T-cell (primary cell): ENCODE results near the gene B3GALT4. TPM values are rescaled to one million over a fixed set of nuclear protein-coding genes. Genes with fewer than 3 reads are reported as not detected.
A peak's percentile ranks its signal among the peaks of the same experiment; 100 is the strongest.
"Not testable (repeated sequence)": the region's sequence is repeated elsewhere in the genome, so short reads cannot be mapped to it uniquely, and the experiment has no call there.

Experiments
- ATAC-seq, 4 experiments: fragments of 200-7000 bp in 3 of 4; fragments of 150-1000 bp in 1 of 4; cut with Tn5 transposase; replicated peaks in 1 of 4; 1 replicate in 3 of 4; 2 replicates in 1 of 4; pipeline ENCODE4 v1.10.0; 2021; ENCODE audit warnings: moderate library complexity in 3 of 4, mild to moderate bottlenecking in 2 of 4, moderate number of reproducible peaks in 1 of 4
- CTCF ChIA-PET, 2 donors: fragments of 300-600 bp; sonication (Branson Sonifier 250); formaldehyde crosslinking; loops; one replicate each; lab custom pipeline; 2022; ENCODE audit warnings: antibody characterized with exemption in 2 of 2; lab: Charles Lee
- POLR2A ChIA-PET, 2 donors: fragments of 300-600 bp; sonication (Branson Sonifier 250); formaldehyde crosslinking; loops; one replicate each; lab custom pipeline; 2022; ENCODE audit warnings: antibody characterized with exemption in 2 of 2; lab: Charles Lee
- DNase-seq, 35 experiments: peaks; one replicate each; pipeline versions ENCODE4 v3.0.0 to v3.0.0-alpha.2; 2013 to 2023
- H3K27ac ChIP-seq: one replicate; pipeline ENCODE4 v1.5.1; 2013; ENCODE audit warnings: low read length
- H3K27me3 ChIP-seq, 2 experiments: replicated peaks in 1 of 2; 1 replicate in 1 of 2; 2 replicates in 1 of 2; pipeline versions ENCODE4 v1.6.1 to v1.7.0; 2013; ENCODE audit warnings: low read length in 1 of 2, mixed read lengths in 1 of 2; ENCODE audit not compliant: control insufficient read depth in 2 of 2, insufficient read depth in 2 of 2; ENCODE audit errors: extremely low read depth in 1 of 2
- H3K36me3 ChIP-seq, 2 donors: 1 replicate in 1 of 2; 2 replicates in 1 of 2; pipeline versions ENCODE4 v1.6.1 to v1.7.0; 2013; ENCODE audit warnings: low read length in 1 of 2; ENCODE audit not compliant: control insufficient read depth in 2 of 2, insufficient read depth in 1 of 2; ENCODE audit errors: extremely low read depth in 1 of 2
- H3K4me1 ChIP-seq, 2 experiments: 1 replicate in 1 of 2; 2 replicates in 1 of 2; pipeline versions ENCODE4 v1.6.1 to v1.7.0; 2013; ENCODE audit warnings: low read length in 2 of 2, mixed read lengths in 1 of 2; ENCODE audit not compliant: insufficient read depth in 2 of 2, control insufficient read depth in 1 of 2; ENCODE audit errors: extremely low read depth in 1 of 2
- H3K4me3 ChIP-seq, 2 donors: 1 replicate in 1 of 2; 2 replicates in 1 of 2; pipeline versions ENCODE4 v1.5.1 to v1.7.0; 2013; ENCODE audit warnings: mild to moderate bottlenecking in 2 of 2, low read length in 1 of 2, moderate library complexity in 1 of 2; ENCODE audit not compliant: control insufficient read depth in 1 of 2; ENCODE audit errors: extremely low read depth in 1 of 2
- H3K9me3 ChIP-seq: 2 replicates; pipeline ENCODE4 v1.7.0; 2013
- H3K27ac Mint-ChIP-seq, 2 donors: one replicate each; pipeline ENCODE4 v1.8.0; 2020 to 2021; ENCODE audit warnings: mild to moderate bottlenecking in 2 of 2, mixed read lengths in 2 of 2
- H3K27me3 Mint-ChIP-seq, 2 donors: one replicate each; pipeline ENCODE4 v1.8.0; 2021 to 2022; ENCODE audit warnings: mixed read lengths in 2 of 2
- H3K36me3 Mint-ChIP-seq: one replicate; pipeline ENCODE4 v1.8.0; 2021; ENCODE audit warnings: mixed read lengths
- H3K4me1 Mint-ChIP-seq, 3 donors: one replicate each; pipeline ENCODE4 v1.8.0; 2020 to 2022; ENCODE audit warnings: mixed read lengths in 3 of 3, mild to moderate bottlenecking in 1 of 3
- H3K4me3 Mint-ChIP-seq, 3 donors: one replicate each; pipeline ENCODE4 v1.8.0; 2020 to 2022; ENCODE audit warnings: mild to moderate bottlenecking in 3 of 3, mixed read lengths in 3 of 3, moderate library complexity in 3 of 3
- H3K9me3 Mint-ChIP-seq, 3 donors: one replicate each; pipeline ENCODE4 v1.8.0; 2020 to 2022; ENCODE audit warnings: mixed read lengths in 3 of 3
- whole genome bisulfite sequencing: methylation state at CpG from one replicate; pipeline ENCODE4 v1.1.5; 2013; ENCODE audit warnings: missing lambda C conversion rate; ENCODE audit not compliant: insufficient coverage; 5-methylcytosine and 5-hydroxymethylcytosine counted together
- total RNA-seq, 35 experiments: library from RNA in 6 of 35; stranded (reverse) in 6 of 35; fragments of 120-200 nt in 1 of 35; gene quantifications; one replicate each; pipeline versions ENCODE4 v1.2.1 to v1.2.4 and lab custom pipeline; 2013 to 2026

B3GALT4 gene
- total RNA-seq, 5 donors from 2014 or later (not counting 1 experiment from before 2014, with no cell fraction given), result 12.2 to 47.2 (median 40.4) TPM

GRCh38 chr6:33278810-33279209 is 1.9 kb downstream of the B3GALT4 start:
- peak overlapping the region; percentile 72 for H3K27ac ChIP-seq
- no peaks in the 10 kb centered on the region for H3K27me3 Mint-ChIP-seq
- WGBS, result 83% methylated on average over 1 of the region's 3 CpGs
- H3K4me1 ChIP-seq, result peaks cover 18 to 62% of the 10 kb centered on the region in 2 experiments
- no peaks in the 10 kb centered on the region for H3K27me3 ChIP-seq
- peak overlapping the region; percentile 90 to 94 (median 92) for H3K4me3 Mint-ChIP-seq
- ChIA-PET CTCF (interaction anchor here in 1 of 2 donors (0.6 to 1.9 kb wide), 2 partner anchors 10 to 39 kb away, joined by 5 to 6 read pairs; partner anchors contain the start of genes PFDN6, WDR46 and ZBTB22), POLR2A (interaction anchor here in 1 of 2 donors (3.0 kb wide), 1 partner anchor 11 kb away, joined by 10 read pairs; the partner anchor contains the start of genes PFDN6 and WDR46)
- peak overlapping the region; percentile 94 to 96 for H3K27ac Mint-ChIP-seq
- ATAC-seq (no peak), DNase-seq (no peak)
- no peaks in the 10 kb centered on the region for H3K9me3 Mint-ChIP-seq
- H3K4me1 Mint-ChIP-seq, result peaks cover 49 to 57% (median 51%) of the 10 kb centered on the region in 3 donors
- peaks cover 32% of the 10 kb centered on the region for H3K36me3 Mint-ChIP-seq
- H3K9me3 ChIP-seq, result no peaks in the 10 kb centered on the region
- H3K36me3 ChIP-seq, result peaks cover 10 to 71% of the 10 kb centered on the region in 2 donors
- H3K4me3 ChIP-seq, result no peak overlapping the region

- H3K4me3 ChIP-seq, result no peak overlapping the region
- H3K27me3 Mint-ChIP-seq, result no peaks in the 10 kb centered on the region
- H3K27ac Mint-ChIP-seq, result peak overlapping the region; percentile 49 to 68
- H3K27me3 ChIP-seq, result no peaks in the 10 kb centered on the region
- H3K36me3 ChIP-seq, result peaks cover 10 to 67% of the 10 kb centered on the region in 2 donors
- H3K4me1 Mint-ChIP-seq, result peaks cover 44 to 55% (median 47%) of the 10 kb centered on the region in 3 donors
- H3K36me3 Mint-ChIP-seq, result peaks cover 32% of the 10 kb centered on the region
- peaks cover 14 to 57% of the 10 kb centered on the region in 2 experiments for H3K4me1 ChIP-seq
- H3K27ac ChIP-seq, result peak overlapping the region; percentile 72
- ATAC-seq (no peak), DNase-seq (no peak)
- WGBS, result 93% methylated on average over 7 of the region's 13 CpGs
- peak overlapping the region in 1 of 3 donors; percentile 31 for H3K4me3 Mint-ChIP-seq
- no peaks in the 10 kb centered on the region for H3K9me3 Mint-ChIP-seq
- ChIA-PET POLR2A (interaction anchor here in 1 of 2 donors (3.0 kb wide), 1 partner anchor 10 kb away, joined by 10 read pairs; the partner anchor contains the start of genes PFDN6 and WDR46), CTCF (no interaction called here)
- no peaks in the 10 kb centered on the region for H3K9me3 ChIP-seq
Observed at GRCh38 chr6:33279257-33279695, 2.4 kb downstream of the B3GALT4 start.

GRCh38 chr6:33279971-33280511 is 3.1 kb downstream of the B3GALT4 start:
- CTCF ChIA-PET, result no interaction called here

GRCh38 chr6:33280539-33280938 is 3.6 kb downstream of the B3GALT4 start:
- peaks cover 10 to 60% of the 10 kb centered on the region in 2 donors for H3K36me3 ChIP-seq
- no peaks in the 10 kb centered on the region for H3K27me3 ChIP-seq
- Mint-ChIP-seq H3K9me3 (no peaks in the 10 kb centered on the region), H3K4me3 (no peak overlapping the region), H3K4me1 (peaks cover 33 to 43% (median 36%) of the 10 kb centered on the region in 3 donors), H3K27me3 (no peaks in the 10 kb centered on the region), H3K27ac (no peak overlapping the region), H3K36me3 (peaks cover 25% of the 10 kb centered on the region)
- H3K4me1 ChIP-seq, result peaks cover 9 to 48% of the 10 kb centered on the region in 2 experiments
- POLR2A ChIA-PET, result interaction anchor here in 1 of 2 donors (0.8 kb wide), 1 partner anchor 12 kb away, joined by 4 read pairs; no protein-coding TSS in a partner anchor
- H3K27ac ChIP-seq, result no peak overlapping the region
- CTCF ChIA-PET, result no interaction called here
- H3K4me3 ChIP-seq, result no peak overlapping the region
- ATAC-seq, result no peak
- WGBS, result 92% methylated on average over 4 of the region's 6 CpGs
- DNase-seq, result no peak
- H3K9me3 ChIP-seq, result no peaks in the 10 kb centered on the region

More at GRCh38 chr6:33279971-33280511, 3.1 kb downstream of the B3GALT4 start:
- H3K4me3 ChIP-seq, result no peak overlapping the region
- no peaks in the 10 kb centered on the region for H3K27me3 Mint-ChIP-seq
- ATAC-seq (no peak), DNase-seq (peak in 2 of 35 experiments; percentile 27 to 43)
- H3K36me3 Mint-ChIP-seq, result peaks cover 27% of the 10 kb centered on the region
- no peaks in the 10 kb centered on the region for H3K27me3 ChIP-seq
- H3K27ac ChIP-seq, result no peak overlapping the region
- WGBS, result 60% methylated on average over 1 of the region's 5 CpGs
- H3K9me3 ChIP-seq, result no peaks in the 10 kb centered on the region
- peak overlapping the region; percentile 49 to 68 for H3K27ac Mint-ChIP-seq
- H3K4me1 Mint-ChIP-seq, result peaks cover 37 to 48% (median 39%) of the 10 kb centered on the region in 3 donors
- no peak overlapping the region for H3K4me3 Mint-ChIP-seq
- peaks cover 10 to 62% of the 10 kb centered on the region in 2 donors for H3K36me3 ChIP-seq
- peaks cover 9 to 53% of the 10 kb centered on the region in 2 experiments for H3K4me1 ChIP-seq
- POLR2A ChIA-PET, result no interaction called here
- no peaks in the 10 kb centered on the region for H3K9me3 Mint-ChIP-seq

GRCh38 chr6:33285214-33285613 is 8.3 kb downstream of the B3GALT4 start:
- ATAC-seq, H3K27me3 Mint-ChIP-seq, DNase-seq, CTCF ChIA-PET, H3K9me3 ChIP-seq, H3K4me3 Mint-ChIP-seq, H3K4me3 ChIP-seq, H3K27ac Mint-ChIP-seq, POLR2A ChIA-PET, H3K27ac ChIP-seq, H3K9me3 Mint-ChIP-seq, H3K27me3 ChIP-seq: not testable (repeated sequence)
- Histone ChIP-seq H3K4me1 (peaks cover 9 to 30% of the 10 kb centered on the region in 2 experiments), H3K36me3 (peaks cover 13 to 43% of the 10 kb centered on the region in 2 donors)
- Mint-ChIP-seq H3K36me3 (peaks cover 34% of the 10 kb centered on the region), H3K4me1 (peaks cover 33 to 43% (median 38%) of the 10 kb centered on the region in 3 donors)
- WGBS, result 100% methylated on average over 1 of the region's 4 CpGs

GRCh38 chr6:33286946-33287914 is 10.3 kb downstream of the B3GALT4 start:
- CTCF ChIA-PET, result interaction anchor here in 1 of 2 donors (0.5 kb wide), 1 partner anchor 83 kb away, joined by 4 read pairs; the partner anchor contains the start of gene HSD17B8

More at GRCh38 chr6:33286946-33287914, 10.3 kb downstream of the B3GALT4 start:
- Mint-ChIP-seq H3K4me1 (peaks cover 44 to 50% (median 49%) of the 10 kb centered on the region in 3 donors), H3K36me3 (peaks cover 34% of the 10 kb centered on the region), H3K27ac (peak overlapping the region; percentile 61 to 72), H3K27me3 (no peaks in the 10 kb centered on the region), H3K9me3 (no peaks in the 10 kb centered on the region), H3K4me3 (peak overlapping the region; percentile 93 to 96 (median 96))
- DNase-seq, result no peak
- POLR2A ChIA-PET, result no interaction called here
- H3K27me3 ChIP-seq, result no peaks in the 10 kb centered on the region
- peaks cover 13 to 33% of the 10 kb centered on the region in 2 experiments for H3K4me1 ChIP-seq
- H3K36me3 ChIP-seq, result peaks cover 8 to 43% of the 10 kb centered on the region in 2 donors
- H3K27ac ChIP-seq, result no peak overlapping the region
- no peak overlapping the region for H3K4me3 ChIP-seq
- 96% methylated on average over 11 of the region's 22 CpGs for WGBS
- H3K9me3 ChIP-seq, result no peaks in the 10 kb centered on the region
- ATAC-seq, result no peak
